ENCODE results near the gene CAMP. TPM values are rescaled to one million over a fixed set of nuclear protein-coding genes. Genes with fewer than 3 reads are reported as not detected.

The CAMP gene
- total RNA-seq, 1 donor from 2014 or later = not detected

GRCh38 chr3:48185129-48185528 lies 38.2 kb upstream of the CAMP start:
- H3K36me3 Mint-ChIP-seq = peaks cover 18% of the 10 kb centered on the region
- no peak for DNase-seq (ENCODE audit: extremely low spot score, unreplicated experiment)
- H3K4me1 Mint-ChIP-seq (ENCODE audit: unreplicated experiment) = peaks cover 18% of the 10 kb centered on the region
- TF ChIP-seq CTCF (conservative IDR thresholded peaks at IDR 0.05) = no peak
- H3K27ac Mint-ChIP-seq = no peak overlapping the region
- no peaks in the 10 kb centered on the region for H3K9me3 Mint-ChIP-seq
- H3K4me3 Mint-ChIP-seq = no peak overlapping the region
- no peaks in the 10 kb centered on the region for H3K27me3 Mint-ChIP-seq

GRCh38 chr3:48186631-48187300 lies 36.5 kb upstream of the CAMP start:
- no peak for DNase-seq (ENCODE audit: extremely low spot score, unreplicated experiment)
- H3K4me1 Mint-ChIP-seq (ENCODE audit: unreplicated experiment) = peaks cover 15% of the 10 kb centered on the region
- H3K9me3 Mint-ChIP-seq = no peaks in the 10 kb centered on the region
- H3K27me3 Mint-ChIP-seq = no peaks in the 10 kb centered on the region
- peak overlapping the region; percentile 93 for H3K4me3 Mint-ChIP-seq
- H3K36me3 Mint-ChIP-seq = peaks cover 12% of the 10 kb centered on the region
- peak overlapping the region; percentile 81 for H3K27ac Mint-ChIP-seq
- TF ChIP-seq CTCF (conservative IDR thresholded peaks at IDR 0.05) = no peak

GRCh38 chr3:48187301-48187578 lies 36.1 kb upstream of the CAMP start:
- Mint-ChIP-seq H3K4me1 (ENCODE audit: unreplicated experiment) (peaks cover 15% of the 10 kb centered on the region), H3K27ac (peak overlapping the region; percentile 81), H3K4me3 (peak overlapping the region; percentile 93), H3K36me3 (peaks cover 12% of the 10 kb centered on the region), H3K9me3 (no peaks in the 10 kb centered on the region), H3K27me3 (no peaks in the 10 kb centered on the region)
- DNase-seq (ENCODE audit: extremely low spot score, unreplicated experiment) = no peak
- TF ChIP-seq CTCF (conservative IDR thresholded peaks at IDR 0.05) = no peak

GRCh38 chr3:48187579-48188265 lies 35.6 kb upstream of the CAMP start:
- H3K4me1 Mint-ChIP-seq (ENCODE audit: unreplicated experiment) = peaks cover 15% of the 10 kb centered on the region
- peak overlapping the region; percentile 97 for H3K4me3 Mint-ChIP-seq
- peak; percentile 82 for DNase-seq (ENCODE audit: extremely low spot score, unreplicated experiment)
- H3K9me3 Mint-ChIP-seq = no peaks in the 10 kb centered on the region
- peak overlapping the region; percentile 93 for H3K27ac Mint-ChIP-seq
- H3K36me3 Mint-ChIP-seq = peaks cover 8% of the 10 kb centered on the region
- H3K27me3 Mint-ChIP-seq = no peaks in the 10 kb centered on the region
- TF ChIP-seq CTCF (conservative IDR thresholded peaks at IDR 0.05) = no peak

- H3K36me3 Mint-ChIP-seq = peaks cover 7% of the 10 kb centered on the region
- no peaks in the 10 kb centered on the region for H3K27me3 Mint-ChIP-seq
- peak within 1 kb of the TSS; percentile 93 for H3K27ac Mint-ChIP-seq
- H3K4me1 Mint-ChIP-seq (ENCODE audit: unreplicated experiment) = peaks cover 15% of the 10 kb centered on the region
- no peaks in the 10 kb centered on the region for H3K9me3 Mint-ChIP-seq
- H3K4me3 Mint-ChIP-seq = peak within 1 kb of the TSS; percentile 97
- no peak for TF ChIP-seq CTCF (conservative IDR thresholded peaks at IDR 0.05)
- DNase-seq (ENCODE audit: extremely low spot score, unreplicated experiment) = peak; percentile 95
Observed at GRCh38 chr3:48188266-48189201, 34.8 kb upstream of the CAMP start, which contains the start of gene CDC25A. CDC25A (minus strand) TSS chr3:48188417; CDS start chr3:48187947, 470 bp downstream.

All from type B pancreatic cell (in vitro differentiated cells).